ENCODE measurements around the gene FXYD6. TPM values are rescaled to one million over a fixed set of nuclear protein-coding genes. Genes with fewer than 3 reads are reported as not detected.

FXYD6 gene
- total RNA-seq, 3 donors from 2014 or later, result 16.0 to 25.0 (median 20.3) TPM

DNA sequence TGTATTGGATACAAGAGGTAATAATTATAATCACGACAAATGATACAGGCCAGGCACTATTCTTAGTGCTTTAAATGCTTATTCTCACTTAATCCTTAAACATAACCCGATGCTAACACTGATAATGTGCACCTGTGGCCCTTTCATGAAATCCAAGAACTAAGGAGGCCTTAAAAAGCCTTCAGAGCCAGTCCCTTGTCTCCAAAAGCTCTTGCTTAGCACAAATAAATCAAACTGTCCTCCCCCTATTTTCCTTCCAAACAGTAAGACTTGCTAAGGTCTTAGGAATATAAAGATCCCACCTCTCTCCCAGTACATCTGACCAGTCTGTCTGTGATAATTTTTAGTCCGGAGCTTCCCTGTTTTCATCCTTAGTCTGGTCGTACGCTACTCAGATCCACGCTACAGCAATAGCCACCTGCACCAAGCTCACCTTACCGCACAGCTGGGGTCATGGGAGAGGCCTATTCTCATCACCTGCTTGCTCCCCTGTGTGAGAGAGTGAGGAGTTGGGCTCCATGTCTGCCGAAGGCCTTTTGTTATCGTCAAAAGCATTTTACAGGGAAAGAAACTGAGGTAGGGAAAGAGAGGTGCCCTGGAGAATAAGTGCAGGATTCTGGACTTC is 16.9 kb downstream of the FXYD6 start:
- no peak for DNase-seq (ENCODE audit: low spot score in 2 of 2)
- Histone ChIP-seq H3K36me3 (no peaks in the 10 kb centered on the region), H3K27ac (no peak overlapping the region), H3K27me3 (no peaks in the 10 kb centered on the region), H3K9me3 (no peaks in the 10 kb centered on the region), H3K4me3 (no peak overlapping the region), H3K4me1 (no peaks in the 10 kb centered on the region)
- no peak for TF ChIP-seq POLR2AphosphoS5 (IDR thresholded peaks at IDR 0.05)
- TF ChIP-seq, protein P1, sequence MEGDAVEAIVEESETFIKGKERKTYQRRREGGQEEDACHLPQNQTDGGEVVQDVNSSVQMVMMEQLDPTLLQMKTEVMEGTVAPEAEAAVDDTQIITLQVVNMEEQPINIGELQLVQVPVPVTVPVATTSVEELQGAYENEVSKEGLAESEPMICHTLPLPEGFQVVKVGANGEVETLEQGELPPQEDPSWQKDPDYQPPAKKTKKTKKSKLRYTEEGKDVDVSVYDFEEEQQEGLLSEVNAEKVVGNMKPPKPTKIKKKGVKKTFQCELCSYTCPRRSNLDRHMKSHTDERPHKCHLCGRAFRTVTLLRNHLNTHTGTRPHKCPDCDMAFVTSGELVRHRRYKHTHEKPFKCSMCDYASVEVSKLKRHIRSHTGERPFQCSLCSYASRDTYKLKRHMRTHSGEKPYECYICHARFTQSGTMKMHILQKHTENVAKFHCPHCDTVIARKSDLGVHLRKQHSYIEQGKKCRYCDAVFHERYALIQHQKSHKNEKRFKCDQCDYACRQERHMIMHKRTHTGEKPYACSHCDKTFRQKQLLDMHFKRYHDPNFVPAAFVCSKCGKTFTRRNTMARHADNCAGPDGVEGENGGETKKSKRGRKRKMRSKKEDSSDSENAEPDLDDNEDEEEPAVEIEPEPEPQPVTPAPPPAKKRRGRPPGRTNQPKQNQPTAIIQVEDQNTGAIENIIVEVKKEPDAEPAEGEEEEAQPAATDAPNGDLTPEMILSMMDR (IDR thresholded peaks at IDR 0.05), result no peak
- TF ChIP-seq POLR2A (IDR thresholded peaks at IDR 0.05), result no peak
- intact Hi-C loops (cut with DNase I; ENCODE audit: low total_unique reads), result no loop called here

DNA sequence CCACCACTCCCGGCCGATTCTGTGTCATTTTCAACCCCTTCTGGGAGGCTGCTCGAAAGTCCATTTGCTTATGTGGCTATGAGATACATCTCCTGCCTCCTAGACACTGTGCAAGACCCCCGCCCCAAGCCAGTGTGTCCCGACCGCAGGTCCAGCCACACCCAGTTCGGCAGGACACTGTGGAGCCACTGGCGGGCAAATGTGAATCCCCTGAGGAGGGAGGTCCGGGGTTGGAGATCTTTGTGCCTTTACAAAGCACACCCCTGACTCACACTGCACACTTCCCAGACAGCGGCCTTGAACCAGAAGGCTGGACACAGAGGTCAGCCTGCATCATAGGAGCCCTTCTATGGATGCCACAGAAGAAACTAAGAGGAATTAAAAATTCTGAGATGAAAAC is 17.4 kb downstream of the FXYD6 start:
- Histone ChIP-seq H3K27me3 (no peaks in the 10 kb centered on the region), H3K27ac (no peak overlapping the region), H3K36me3 (no peaks in the 10 kb centered on the region), H3K4me1 (no peaks in the 10 kb centered on the region), H3K9me3 (no peaks in the 10 kb centered on the region), H3K4me3 (no peak overlapping the region)
- TF ChIP-seq, protein P1 (IDR thresholded peaks at IDR 0.05), result no peak
- TF ChIP-seq POLR2AphosphoS5 (IDR thresholded peaks at IDR 0.05) (no peak), POLR2A (IDR thresholded peaks at IDR 0.05) (no peak)
- intact Hi-C loops (cut with DNase I; ENCODE audit: low total_unique reads), result no loop called here
- no peak for DNase-seq (ENCODE audit: low spot score in 2 of 2)

DNA sequence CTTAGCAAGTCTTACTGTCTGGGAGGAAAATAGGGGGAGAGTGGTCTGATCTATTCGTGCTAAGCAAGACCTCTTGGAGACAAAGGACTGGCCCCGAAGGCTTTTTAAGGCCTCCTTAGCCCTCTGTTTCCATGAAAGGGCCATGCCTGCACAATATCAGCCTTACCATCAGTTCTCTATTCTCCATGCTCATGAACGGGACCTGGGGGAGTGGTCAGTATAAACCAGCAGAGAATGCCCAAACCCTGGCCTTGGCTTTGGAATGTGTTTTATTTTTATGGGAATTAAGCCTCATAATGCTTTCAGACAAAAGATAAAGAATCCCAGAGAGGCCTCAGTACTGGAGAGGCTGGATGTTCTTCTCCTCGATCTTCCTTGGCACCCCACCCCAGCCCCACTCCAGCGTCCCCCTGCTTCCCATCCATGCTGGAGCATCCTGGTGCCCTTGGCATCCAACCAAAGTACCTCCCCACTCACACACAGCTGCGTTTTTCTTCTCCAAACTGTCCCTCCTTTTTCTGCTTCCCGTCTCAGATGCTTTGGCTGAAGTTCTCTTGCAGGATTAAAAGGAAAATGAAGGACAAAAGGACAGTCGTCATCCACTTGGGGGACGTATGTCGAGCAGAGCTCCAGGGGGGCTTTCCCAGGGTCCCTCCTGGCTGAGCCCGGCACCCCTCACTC is 18.6 kb downstream of the FXYD6 start:
- no peak for DNase-seq (ENCODE audit: low spot score in 2 of 2)
- no peaks in the 10 kb centered on the region for H3K27me3 ChIP-seq
- H3K36me3 ChIP-seq, result no peaks in the 10 kb centered on the region
- H3K4me3 ChIP-seq, result no peak overlapping the region
- no peaks in the 10 kb centered on the region for H3K9me3 ChIP-seq
- intact Hi-C loops (cut with DNase I; ENCODE audit: low total_unique reads), result no loop called here
- no peak overlapping the region for H3K27ac ChIP-seq
- TF ChIP-seq, protein P1 (IDR thresholded peaks at IDR 0.05), result no peak
- TF ChIP-seq POLR2AphosphoS5 (IDR thresholded peaks at IDR 0.05) (no peak), POLR2A (IDR thresholded peaks at IDR 0.05) (no peak)
- H3K4me1 ChIP-seq, result no peaks in the 10 kb centered on the region

DNA sequence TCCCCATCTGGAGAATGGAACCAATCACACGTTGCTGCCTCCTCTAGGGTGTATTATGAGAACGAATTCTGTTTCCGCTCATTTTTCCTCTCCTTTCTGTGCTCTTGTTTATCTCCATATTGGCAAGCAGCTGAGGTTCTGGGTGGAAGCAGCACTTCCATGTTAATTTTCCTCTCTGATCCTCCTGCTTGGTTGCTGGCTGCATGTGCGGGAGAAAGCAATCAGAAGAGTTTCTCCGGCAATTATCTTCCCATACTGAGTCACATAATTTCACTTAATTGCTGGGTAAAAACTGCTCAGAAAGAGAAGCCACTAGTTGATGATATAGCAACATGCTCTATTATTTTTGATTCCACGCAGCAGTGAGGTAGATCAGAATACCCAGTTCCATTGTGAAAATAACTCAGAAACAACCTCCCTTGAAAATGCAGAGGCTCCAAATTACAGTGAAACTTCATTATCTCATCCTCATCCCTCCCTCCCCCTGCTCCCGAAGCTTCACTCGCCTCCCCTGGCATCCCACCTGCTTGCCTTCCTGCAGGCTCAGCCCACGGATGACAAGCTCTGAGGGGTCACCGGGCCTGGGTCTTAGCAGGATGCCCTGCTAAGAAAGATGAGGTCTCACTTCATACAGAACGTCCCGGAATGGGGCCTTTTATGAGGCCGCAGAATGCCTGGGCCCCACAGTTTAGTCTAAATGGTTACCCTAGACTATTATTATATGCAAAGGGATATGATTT is 20.4 kb downstream of the FXYD6 start:
- intact Hi-C loops (cut with DNase I; ENCODE audit: low total_unique reads), result no loop called here
- no peaks in the 10 kb centered on the region for H3K4me1 ChIP-seq
- no peak overlapping the region for H3K27ac ChIP-seq
- no peak for DNase-seq (ENCODE audit: low spot score in 2 of 2)
- TF ChIP-seq, protein P1 (IDR thresholded peaks at IDR 0.05), result no peak
- TF ChIP-seq POLR2AphosphoS5 (IDR thresholded peaks at IDR 0.05), result no peak
- TF ChIP-seq POLR2A (IDR thresholded peaks at IDR 0.05), result no peak
- no peaks in the 10 kb centered on the region for H3K36me3 ChIP-seq
- no peaks in the 10 kb centered on the region for H3K27me3 ChIP-seq
- H3K4me3 ChIP-seq, result no peak overlapping the region
- H3K9me3 ChIP-seq, result no peaks in the 10 kb centered on the region

All from breast epithelium (tissue), 4 donors.